GM21515 (cell line): ENCODE results near the gene MTX3.

Experiments used
- ATAC-seq: cut with Tn5 transposase; IDR thresholded peaks from one replicate; pipeline ENCODE4 v1.9.1; 2021; ENCODE audit not compliant: unreplicated experiment

The MTX3 gene

GRCh38 chr5:79984363-79984762 lies 6.7 kb downstream of the MTX3 start:
- ATAC-seq, result no peak

- ATAC-seq, result no peak
These were observed 7.4 kb downstream of the MTX3 start for GRCh38 chr5:79983618-79984017.

- ATAC-seq, result no peak
These were observed 8.9 kb downstream of the MTX3 start for GRCh38 chr5:79982136-79982535.

- no peak for ATAC-seq
These were observed 14.1 kb downstream of the MTX3 start for GRCh38 chr5:79976759-79977515.

DNA sequence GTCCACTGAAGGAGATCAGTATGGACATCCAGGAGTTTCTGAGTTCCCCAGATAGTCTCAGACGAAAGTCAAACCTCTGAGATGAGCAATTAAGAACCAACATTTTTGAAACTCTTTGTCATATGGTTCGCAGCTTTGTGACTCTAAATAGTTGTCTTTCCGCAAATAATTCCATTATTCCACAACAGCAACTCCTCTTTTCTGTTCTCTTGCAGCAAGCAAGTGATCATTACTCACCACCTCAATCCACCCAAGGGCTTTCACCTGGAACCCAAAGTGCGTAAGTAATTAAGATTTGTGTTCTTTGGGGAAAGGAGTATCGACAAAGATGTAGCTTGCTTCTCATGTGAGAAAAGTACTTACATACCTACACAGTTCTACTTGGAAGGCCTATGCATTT lies 15.6 kb downstream of the MTX3 start:
- no peak for ATAC-seq

DNA sequence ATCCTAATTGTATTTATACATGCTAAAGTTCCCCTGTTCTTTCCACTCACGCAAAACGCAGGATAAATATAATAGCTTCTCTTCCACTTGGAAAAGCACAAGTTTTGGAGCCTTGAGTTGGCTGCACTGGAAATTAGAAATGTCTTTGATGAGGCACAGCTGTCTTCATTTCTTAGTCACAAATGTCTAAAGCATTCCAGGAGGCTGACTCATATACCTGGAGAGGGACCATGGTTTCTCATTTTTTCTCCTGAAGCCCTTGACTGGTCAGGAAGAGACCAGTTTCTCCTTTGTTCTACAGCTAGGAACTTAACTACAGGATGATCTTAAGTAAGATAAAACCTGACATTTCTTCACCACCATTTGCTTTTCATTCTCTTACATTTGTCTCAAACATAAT lies 16.2 kb downstream of the MTX3 start:
- ATAC-seq, result no peak

DNA sequence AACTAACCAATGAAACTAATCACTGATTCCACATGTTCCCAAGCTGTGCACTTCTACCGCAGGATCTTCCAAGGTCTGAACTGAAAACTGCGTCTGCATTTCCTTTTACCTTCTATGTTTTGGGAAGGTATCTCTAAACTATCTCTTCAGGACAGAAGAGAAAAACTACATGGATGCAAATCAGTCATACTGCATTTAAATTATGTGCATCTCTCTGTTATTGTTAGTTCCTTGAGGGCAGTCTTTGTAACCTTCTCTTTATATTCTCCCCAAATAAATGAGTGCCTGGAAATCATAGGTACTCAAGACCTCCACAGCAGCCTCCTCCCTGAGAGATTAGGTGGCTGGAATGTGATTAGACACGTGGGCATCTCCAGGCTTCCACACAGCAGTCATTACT lies 17.1 kb downstream of the MTX3 start:
- ATAC-seq, result no peak

DNA sequence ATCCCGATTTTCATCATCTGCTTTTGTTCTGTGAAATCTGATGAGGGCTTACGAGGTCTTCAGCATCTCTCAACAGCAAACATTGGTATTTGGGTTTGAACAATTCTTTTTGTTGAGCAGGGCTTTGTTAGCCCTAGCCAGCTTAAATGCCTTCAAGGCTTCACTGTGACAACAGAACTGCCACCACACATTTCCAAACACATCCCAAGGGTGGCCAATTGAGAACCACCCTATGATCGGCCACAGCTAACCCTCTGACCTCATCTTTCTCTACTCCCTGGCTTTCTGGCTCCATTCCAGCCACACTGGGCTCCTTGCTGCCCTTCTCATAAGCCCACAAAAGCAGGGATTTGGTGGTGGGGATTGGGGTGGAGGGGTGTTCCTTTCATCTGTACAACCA lies 17.6 kb downstream of the MTX3 start:
- no peak for ATAC-seq

DNA sequence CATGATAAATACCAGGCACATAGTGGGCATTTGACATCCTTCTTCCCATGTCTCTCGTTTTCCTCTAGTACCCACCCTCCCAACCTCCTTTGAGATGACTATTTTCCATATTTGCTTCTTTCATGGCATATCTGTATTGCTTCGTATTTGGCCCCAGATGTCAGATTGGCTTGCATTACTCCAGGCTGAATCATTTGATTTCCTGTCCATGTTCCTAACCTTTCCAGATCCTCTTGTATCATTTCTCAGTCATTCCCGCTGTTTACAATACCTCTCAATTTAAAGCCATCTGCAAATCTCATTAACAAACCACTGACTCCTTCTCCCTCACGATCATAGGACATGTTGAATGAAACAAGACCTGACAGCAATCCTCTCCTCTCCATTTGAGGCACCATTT lies 19.9 kb downstream of the MTX3 start:
- no peak for ATAC-seq

GRCh38 chr5:79966448-79966847 lies 24.6 kb downstream of the MTX3 start:
- no peak for ATAC-seq

- ATAC-seq, result no peak
These were observed 26.9 kb downstream of the MTX3 start for GRCh38 chr5:79964136-79964535.

DNA sequence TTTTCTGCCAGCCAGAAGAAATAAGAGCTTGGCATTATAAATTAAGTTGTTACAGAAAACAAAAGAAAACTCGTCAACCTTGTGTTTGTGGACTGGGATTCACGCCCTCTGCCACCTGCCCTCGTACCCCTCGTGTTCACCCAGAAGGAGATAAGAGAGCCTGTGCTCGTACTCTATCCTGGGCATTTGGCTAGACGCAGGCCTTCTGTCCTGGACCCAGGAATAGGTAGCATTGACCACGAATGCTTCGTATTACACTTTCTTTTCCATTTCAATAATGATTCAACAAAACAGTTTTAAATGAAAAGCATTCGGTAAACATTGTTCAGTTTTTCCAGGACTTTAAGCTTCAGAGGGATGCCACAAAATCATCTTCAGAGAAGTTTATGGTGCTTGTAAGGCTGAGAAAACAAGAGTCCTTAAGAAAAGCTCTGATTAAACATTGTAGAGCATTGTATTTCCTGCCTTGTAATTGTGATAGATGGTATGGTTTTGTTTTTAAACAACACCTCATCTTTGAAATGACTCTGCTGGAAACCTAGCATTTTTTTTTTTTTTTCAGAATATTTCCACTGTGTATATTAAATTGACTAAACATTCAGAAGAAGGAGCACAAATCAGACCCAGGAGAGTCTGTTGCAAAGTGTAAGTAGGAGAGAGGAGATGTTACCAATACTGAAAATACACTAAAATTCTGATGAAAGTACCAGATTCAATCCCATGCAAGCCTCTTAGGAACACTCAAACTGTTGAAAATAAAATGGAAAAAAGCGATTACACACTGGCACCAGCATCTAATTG lies 27.6 kb downstream of the MTX3 start:
- ATAC-seq, result no peak

DNA sequence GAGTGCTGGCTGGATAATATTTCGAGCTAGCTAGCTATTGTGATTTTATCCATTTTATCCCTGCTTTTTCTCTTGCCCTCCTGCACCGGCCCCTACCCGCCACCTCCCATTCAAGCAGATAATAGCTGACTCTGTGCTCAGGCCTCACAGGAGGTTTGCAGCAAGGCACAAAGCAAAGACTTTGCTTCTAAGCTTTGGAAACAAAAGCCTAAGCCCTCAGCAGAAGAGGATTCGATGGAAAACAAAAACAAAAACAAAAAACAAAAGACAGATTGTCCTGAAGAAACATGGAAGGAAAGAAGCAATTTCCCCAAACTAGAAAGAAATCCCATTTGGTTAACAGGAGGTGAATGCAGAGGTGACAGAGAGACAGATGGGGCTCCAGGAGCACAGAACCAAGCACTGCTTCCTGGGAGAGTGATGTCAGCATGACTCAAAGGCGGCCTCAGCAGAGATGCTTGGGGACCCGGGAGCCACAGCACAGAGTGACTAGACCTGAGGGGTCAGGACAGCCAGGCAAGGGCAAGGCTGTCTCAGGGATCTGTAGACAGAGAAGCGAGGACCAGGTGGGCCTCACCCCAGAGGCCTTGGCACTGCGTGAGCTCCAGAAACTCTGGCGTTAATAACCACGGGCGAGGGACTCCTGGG lies 28.4 kb downstream of the MTX3 start:
- ATAC-seq, result no peak

DNA sequence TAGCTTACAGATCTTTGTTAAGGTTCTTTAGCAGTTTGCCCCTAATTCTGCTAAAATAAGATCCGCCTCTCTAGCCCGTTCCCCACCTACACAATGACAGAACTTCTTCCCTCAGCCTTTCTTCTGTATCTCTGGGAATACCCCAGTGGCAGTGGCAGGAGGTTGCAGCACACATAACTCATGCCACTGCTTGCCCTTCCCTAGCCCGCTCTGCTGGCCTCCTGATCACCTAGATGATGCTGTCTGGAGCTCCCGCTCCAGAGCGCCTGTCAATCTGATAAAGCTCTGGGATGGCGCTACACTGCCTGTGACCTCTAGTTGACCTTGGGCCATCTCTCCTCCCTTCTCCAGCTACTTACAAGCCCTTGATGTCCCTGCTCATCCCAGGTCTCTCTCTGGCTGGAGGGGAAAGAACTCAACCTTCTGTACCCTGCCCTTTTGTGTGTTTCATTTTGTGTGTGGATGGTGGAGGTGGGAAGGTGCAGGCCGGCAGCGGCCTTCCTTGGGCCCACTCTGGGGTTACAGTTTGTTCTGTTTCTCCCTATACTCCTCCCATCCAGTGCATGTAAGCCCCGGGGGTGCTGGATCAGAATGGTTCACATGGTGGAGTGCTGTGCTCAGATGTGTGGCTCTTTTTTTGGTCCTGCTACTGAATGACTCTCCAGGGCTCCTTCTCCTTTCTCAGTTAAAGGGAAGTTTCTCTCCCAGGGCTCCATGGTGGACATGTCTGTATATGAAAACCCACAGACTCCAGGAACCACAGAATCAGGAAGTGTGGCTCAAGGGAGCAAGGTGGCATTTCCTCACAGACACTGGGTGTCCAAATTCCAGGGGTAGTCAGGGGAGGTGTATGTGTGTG lies 29.1 kb downstream of the MTX3 start:
- no peak for ATAC-seq

DNA sequence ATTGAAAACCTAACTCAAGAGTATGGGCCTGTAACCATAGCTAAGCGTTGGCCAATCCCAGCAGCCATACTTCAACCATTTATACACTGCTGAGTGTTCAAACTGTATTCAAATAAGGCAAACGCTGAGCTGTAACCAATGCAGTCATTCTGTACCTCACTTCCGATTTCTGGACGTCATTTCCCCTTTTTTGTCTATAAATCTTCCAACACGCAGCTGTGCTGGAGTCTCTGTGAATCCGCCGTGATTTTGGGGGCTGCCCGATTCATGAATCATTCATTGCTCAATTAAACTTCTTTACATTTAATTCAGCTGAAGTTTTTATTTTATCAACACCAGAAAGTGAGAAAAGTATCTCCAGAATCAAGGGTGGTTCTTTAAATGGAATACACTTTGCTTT lies 31.7 kb downstream of the MTX3 start:
- ATAC-seq, result no peak

- no peak for ATAC-seq
These were observed 35.0 kb downstream of the MTX3 start for GRCh38 chr5:79955941-79956670.

- ATAC-seq, result no peak
These were observed 35.6 kb downstream of the MTX3 start for GRCh38 chr5:79955356-79955895.

- ATAC-seq, result no peak
These were observed 36.4 kb downstream of the MTX3 start for GRCh38 chr5:79954620-79955019.

- ATAC-seq, result no peak
These were observed 43.5 kb downstream of the MTX3 start for GRCh38 chr5:79947567-79947966.

- ATAC-seq, result no peak
These were observed 52.6 kb downstream of the MTX3 start for GRCh38 chr5:79938468-79938867.
